ENCODE data around the gene B4GALT4.

DNA sequence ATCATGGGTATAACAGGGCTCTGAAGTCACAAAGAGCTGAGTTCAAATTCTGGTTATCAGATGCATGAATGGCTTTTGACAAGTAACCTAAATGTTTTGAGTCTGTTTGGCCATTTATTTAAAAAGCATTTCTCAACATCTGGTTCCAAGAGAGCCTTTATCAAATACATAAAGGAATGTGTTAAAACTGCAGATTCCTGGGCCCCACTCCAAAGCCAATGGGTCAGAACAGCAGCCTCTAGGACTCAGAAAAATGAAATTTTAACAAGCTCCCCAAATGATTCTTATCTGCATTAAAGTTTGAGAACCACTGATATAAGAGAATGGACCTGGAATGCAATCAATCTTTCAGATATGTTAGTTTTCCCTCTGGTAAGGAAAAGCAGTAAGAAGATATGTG, 3.4 kb downstream of the B4GALT4 start:
- TF ChIP-seq, protein P1, sequence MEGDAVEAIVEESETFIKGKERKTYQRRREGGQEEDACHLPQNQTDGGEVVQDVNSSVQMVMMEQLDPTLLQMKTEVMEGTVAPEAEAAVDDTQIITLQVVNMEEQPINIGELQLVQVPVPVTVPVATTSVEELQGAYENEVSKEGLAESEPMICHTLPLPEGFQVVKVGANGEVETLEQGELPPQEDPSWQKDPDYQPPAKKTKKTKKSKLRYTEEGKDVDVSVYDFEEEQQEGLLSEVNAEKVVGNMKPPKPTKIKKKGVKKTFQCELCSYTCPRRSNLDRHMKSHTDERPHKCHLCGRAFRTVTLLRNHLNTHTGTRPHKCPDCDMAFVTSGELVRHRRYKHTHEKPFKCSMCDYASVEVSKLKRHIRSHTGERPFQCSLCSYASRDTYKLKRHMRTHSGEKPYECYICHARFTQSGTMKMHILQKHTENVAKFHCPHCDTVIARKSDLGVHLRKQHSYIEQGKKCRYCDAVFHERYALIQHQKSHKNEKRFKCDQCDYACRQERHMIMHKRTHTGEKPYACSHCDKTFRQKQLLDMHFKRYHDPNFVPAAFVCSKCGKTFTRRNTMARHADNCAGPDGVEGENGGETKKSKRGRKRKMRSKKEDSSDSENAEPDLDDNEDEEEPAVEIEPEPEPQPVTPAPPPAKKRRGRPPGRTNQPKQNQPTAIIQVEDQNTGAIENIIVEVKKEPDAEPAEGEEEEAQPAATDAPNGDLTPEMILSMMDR (IDR thresholded peaks at IDR 0.05 in 4 of 5, conservative IDR thresholded peaks at IDR 0.05 in 1 of 5) = no peak
- TF ChIP-seq POLR2A (IDR thresholded peaks at IDR 0.05) = no peak
